ENCODE results near the gene MARK3. TPM values are rescaled to one million over a fixed set of nuclear protein-coding genes. Genes with fewer than 3 reads are reported as not detected.

The MARK3 gene
- total and polyA plus RNA-seq, 2 of the 13 experiments (the other 11 are each of a cell fraction or from before 2014, with no cell fraction given) = 47.7 to 56.6 TPM

DNA sequence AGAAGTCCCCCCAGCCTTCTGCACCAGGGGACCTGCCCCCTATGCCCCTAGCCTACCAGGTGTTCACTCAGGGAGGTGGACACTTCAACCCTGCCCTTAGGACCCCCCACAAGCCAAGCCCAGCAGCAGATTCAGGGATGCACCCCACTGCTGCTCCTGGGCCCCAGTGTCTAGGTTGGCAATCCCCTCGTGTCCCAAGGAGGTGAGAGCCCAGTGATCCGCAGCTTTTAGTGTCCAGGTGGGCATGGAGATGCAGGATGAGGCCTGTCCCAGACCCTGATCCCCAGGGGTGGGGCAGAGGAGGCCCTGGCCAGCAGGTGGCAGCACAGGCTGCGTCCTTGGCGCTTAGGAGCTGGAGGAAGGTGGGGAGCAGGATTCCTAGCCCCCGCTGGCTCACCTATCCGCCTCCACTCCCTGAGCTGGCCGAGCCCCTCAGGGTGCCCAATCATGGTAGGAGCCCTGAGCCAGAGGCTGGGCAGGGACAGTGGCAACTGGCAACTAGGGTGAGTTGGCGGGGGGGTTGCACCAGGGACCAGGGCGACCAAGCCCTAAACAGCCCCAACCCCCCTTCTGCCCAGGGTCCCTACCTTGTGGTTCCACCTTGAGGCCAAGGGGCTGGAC, 133.3 kb downstream of the MARK3 start (continued):
- TF ChIP-seq ZBTB40 (IDR thresholded peaks at IDR 0.05) (no peak), ZBTB40 (CRISPR knock-in tag; IDR thresholded peaks at IDR 0.05) (no peak), IKZF5 (CRISPR knock-in tag; IDR thresholded peaks at IDR 0.05) (no peak), FOSL1 (CRISPR knock-in tag; IDR thresholded peaks at IDR 0.05; ENCODE audit: borderline replicate concordance) (no peak), JARID2 (CRISPR knock-in tag; IDR thresholded peaks at IDR 0.05; ENCODE audit: insufficient replicate concordance) (no peak), ZNF567 (CRISPR knock-in tag; IDR thresholded peaks at IDR 0.05; ENCODE audit: borderline replicate concordance) (no peak), ZNF367 (CRISPR knock-in tag; IDR thresholded peaks at IDR 0.05; ENCODE audit: borderline replicate concordance) (no peak), HCFC1 (IDR thresholded peaks at IDR 0.05; ENCODE audit: low read depth, low read length) (no peak), ZNF343 (CRISPR knock-in tag; IDR thresholded peaks at IDR 0.05) (no peak), ZNF709 (CRISPR knock-in tag; IDR thresholded peaks at IDR 0.05) (no peak), PPARG (CRISPR knock-in tag; conservative IDR thresholded peaks at IDR 0.05) (no peak), MTF2 (CRISPR knock-in tag; IDR thresholded peaks at IDR 0.05; ENCODE audit: borderline replicate concordance) (no peak; the same call in 1 of the 2 replicates)
- TF ChIP-seq, protein P1, sequence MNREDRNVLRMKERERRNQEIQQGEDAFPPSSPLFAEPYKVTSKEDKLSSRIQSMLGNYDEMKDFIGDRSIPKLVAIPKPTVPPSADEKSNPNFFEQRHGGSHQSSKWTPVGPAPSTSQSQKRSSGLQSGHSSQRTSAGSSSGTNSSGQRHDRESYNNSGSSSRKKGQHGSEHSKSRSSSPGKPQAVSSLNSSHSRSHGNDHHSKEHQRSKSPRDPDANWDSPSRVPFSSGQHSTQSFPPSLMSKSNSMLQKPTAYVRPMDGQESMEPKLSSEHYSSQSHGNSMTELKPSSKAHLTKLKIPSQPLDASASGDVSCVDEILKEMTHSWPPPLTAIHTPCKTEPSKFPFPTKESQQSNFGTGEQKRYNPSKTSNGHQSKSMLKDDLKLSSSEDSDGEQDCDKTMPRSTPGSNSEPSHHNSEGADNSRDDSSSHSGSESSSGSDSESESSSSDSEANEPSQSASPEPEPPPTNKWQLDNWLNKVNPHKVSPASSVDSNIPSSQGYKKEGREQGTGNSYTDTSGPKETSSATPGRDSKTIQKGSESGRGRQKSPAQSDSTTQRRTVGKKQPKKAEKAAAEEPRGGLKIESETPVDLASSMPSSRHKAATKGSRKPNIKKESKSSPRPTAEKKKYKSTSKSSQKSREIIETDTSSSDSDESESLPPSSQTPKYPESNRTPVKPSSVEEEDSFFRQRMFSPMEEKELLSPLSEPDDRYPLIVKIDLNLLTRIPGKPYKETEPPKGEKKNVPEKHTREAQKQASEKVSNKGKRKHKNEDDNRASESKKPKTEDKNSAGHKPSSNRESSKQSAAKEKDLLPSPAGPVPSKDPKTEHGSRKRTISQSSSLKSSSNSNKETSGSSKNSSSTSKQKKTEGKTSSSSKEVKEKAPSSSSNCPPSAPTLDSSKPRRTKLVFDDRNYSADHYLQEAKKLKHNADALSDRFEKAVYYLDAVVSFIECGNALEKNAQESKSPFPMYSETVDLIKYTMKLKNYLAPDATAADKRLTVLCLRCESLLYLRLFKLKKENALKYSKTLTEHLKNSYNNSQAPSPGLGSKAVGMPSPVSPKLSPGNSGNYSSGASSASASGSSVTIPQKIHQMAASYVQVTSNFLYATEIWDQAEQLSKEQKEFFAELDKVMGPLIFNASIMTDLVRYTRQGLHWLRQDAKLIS (CRISPR knock-in tag; IDR thresholded peaks at IDR 0.05) = no peak
- TF ChIP-seq, protein P2, sequence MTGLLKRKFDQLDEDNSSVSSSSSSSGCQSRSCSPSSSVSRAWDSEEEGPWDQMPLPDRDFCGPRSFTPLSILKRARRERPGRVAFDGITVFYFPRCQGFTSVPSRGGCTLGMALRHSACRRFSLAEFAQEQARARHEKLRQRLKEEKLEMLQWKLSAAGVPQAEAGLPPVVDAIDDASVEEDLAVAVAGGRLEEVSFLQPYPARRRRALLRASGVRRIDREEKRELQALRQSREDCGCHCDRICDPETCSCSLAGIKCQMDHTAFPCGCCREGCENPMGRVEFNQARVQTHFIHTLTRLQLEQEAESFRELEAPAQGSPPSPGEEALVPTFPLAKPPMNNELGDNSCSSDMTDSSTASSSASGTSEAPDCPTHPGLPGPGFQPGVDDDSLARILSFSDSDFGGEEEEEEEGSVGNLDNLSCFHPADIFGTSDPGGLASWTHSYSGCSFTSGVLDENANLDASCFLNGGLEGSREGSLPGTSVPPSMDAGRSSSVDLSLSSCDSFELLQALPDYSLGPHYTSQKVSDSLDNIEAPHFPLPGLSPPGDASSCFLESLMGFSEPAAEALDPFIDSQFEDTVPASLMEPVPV (CRISPR knock-in tag; IDR thresholded peaks at IDR 0.05) = no peak
